Neutrophil (primary cell): ENCODE measurements around the gene HIC2.
"Not testable (repeated sequence)": the region's sequence is repeated elsewhere in the genome, so short reads cannot be mapped to it uniquely, and the experiment has no call there.

ENCODE experiments used
- H3K27ac ChIP-seq: fragments of 200-600 bp; sonication (generic); 2 replicates; pipeline ENCODE4 v1.5.1; 2016; ENCODE audit warnings: mild to moderate bottlenecking, moderate library complexity
- H3K27me3 ChIP-seq: fragments of 200-600 bp; sonication (generic); 2 replicates; pipeline ENCODE4 v1.6.0; 2016; ENCODE audit warnings: mild to moderate bottlenecking
- H3K36me3 ChIP-seq: fragments of 200-600 bp; sonication (generic); 2 replicates; pipeline ENCODE4 v1.5.1; 2017
- H3K4me1 ChIP-seq, 2 experiments: fragments of 200-600 bp in 1 of 2; sonication (generic) in 1 of 2; 1 replicate in 1 of 2; 2 replicates in 1 of 2; pipeline versions ENCODE4 v1.5.1 to v1.6.1; 2013 to 2016; ENCODE audit warnings: low read depth in 1 of 2, low read length in 1 of 2, mild to moderate bottlenecking in 1 of 2, moderate library complexity in 1 of 2; ENCODE audit not compliant: control insufficient read depth in 1 of 2, insufficient read depth in 1 of 2
- H3K4me3 ChIP-seq, 2 experiments: fragments of 200-600 bp in 1 of 2; sonication (generic) in 1 of 2; 1 replicate in 1 of 2; 2 replicates in 1 of 2; pipeline ENCODE4 v1.5.1; 2013 to 2016; ENCODE audit warnings: low read depth in 1 of 2, low read length in 1 of 2, mild to moderate bottlenecking in 1 of 2, moderate library complexity in 1 of 2
- H3K9me3 ChIP-seq: fragments of 200-600 bp; sonication (generic); 2 replicates; pipeline ENCODE4 v1.5.1; 2016
- TF ChIP-seq, protein P1 (sequence below): fragments of 200-600 bp; sonication (generic); IDR thresholded peaks from 2 replicates; pipeline ENCODE4 v1.5.1; 2016; ENCODE audit warnings: antibody characterized with exemption

The HIC2 gene

DNA sequence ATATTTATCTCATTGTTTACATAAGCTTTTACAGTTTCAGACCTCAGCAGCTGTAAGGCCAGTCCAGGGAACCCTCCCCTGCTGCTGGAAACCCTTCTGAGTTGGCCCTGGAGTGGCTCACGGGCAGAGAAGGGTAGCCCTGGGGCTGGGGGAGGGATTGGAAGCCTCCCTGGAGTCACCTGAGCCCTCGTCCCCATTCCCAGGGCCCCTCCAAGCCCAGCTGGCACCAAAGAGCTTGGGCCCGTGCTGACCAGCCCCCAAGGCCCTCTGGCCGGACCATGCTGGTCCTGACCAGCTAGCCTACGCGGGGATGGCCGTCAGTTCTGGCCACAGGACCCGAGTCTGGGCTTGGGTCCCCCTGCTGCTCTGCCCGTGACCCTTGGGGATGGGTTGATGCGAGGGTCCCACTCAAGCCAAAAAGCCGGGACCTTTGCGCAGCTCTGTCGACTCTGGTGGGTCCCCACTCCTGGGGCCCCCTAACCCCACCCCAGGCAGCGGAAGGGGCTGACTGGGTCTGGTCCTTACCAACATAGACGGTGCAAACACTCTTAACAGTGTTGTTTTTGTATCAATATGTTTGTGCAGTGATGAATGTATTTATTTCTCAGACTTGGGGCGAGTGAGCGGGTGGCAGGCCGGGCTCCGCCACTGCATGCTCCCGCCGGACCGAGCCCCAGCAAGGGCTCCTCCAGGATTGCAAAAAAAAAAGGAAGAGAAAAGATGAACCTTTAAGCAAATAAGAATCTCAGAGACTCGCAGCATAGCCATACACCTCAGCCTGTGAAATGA is 32.6 kb downstream of the HIC2 start:
- Histone ChIP-seq H3K4me3 (no peak overlapping the region), H3K9me3 (no peaks in the 10 kb centered on the region), H3K4me1 (no peaks in the 10 kb centered on the region), H3K27me3 (no peaks in the 10 kb centered on the region), H3K27ac (no peak overlapping the region), H3K36me3 (peaks cover 30% of the 10 kb centered on the region)
- TF ChIP-seq, protein P1, sequence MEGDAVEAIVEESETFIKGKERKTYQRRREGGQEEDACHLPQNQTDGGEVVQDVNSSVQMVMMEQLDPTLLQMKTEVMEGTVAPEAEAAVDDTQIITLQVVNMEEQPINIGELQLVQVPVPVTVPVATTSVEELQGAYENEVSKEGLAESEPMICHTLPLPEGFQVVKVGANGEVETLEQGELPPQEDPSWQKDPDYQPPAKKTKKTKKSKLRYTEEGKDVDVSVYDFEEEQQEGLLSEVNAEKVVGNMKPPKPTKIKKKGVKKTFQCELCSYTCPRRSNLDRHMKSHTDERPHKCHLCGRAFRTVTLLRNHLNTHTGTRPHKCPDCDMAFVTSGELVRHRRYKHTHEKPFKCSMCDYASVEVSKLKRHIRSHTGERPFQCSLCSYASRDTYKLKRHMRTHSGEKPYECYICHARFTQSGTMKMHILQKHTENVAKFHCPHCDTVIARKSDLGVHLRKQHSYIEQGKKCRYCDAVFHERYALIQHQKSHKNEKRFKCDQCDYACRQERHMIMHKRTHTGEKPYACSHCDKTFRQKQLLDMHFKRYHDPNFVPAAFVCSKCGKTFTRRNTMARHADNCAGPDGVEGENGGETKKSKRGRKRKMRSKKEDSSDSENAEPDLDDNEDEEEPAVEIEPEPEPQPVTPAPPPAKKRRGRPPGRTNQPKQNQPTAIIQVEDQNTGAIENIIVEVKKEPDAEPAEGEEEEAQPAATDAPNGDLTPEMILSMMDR = no peak

DNA sequence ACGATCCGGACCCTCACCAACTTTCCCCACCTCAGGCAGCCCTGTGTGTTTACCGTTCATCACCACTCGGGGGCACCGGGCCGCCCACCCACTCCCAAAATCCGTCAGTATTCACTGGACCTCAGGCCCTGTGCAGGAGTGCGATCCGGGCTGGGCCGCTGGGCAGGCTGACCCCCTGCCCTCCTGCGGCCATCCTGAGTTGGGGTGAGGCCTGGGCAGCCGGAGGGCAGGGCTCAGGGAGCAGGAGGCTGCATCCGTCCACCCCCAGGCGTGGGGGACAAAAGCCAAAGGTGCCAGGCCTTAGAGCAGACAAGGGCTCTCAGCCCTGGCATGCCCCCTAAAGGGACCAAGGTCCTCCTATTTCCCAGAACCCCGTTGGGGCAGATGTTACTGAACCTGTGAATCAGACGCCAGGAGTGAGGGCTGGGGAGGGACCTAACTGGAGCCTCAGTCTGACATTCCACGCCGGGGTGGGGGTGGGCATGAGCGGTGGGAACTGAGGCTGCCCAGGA is 33.2 kb downstream of the HIC2 start:
- Histone ChIP-seq H3K4me3 (no peak overlapping the region), H3K36me3 (peaks cover 25% of the 10 kb centered on the region), H3K4me1 (no peaks in the 10 kb centered on the region), H3K27me3 (no peaks in the 10 kb centered on the region), H3K9me3 (no peaks in the 10 kb centered on the region), H3K27ac (no peak overlapping the region)
- TF ChIP-seq, protein P1 = no peak

DNA sequence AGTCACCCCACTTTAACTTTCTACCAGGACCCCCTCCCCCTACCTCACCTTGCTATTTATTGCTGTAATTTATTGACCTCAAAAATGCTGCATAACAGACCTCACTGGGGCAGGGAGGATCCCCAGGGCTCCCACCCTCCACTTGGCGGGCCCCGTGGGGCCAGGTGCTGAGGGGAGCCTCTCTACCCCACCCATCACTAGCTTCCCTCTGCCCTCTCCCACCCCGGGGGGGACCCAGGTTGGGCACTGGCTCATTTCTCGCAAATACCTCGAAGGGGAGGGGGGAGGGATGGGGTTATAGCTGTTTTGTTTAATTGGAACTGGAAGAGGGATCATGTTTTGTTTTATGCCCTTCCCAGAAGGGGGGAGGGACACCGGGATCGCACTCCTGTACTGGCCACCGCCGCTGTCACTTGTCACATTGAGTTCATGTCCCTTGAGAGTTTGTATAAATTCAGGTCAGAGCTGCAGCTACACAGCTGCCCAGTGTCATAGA is 33.7 kb downstream of the HIC2 start:
- Histone ChIP-seq H3K9me3 (no peaks in the 10 kb centered on the region), H3K27ac (no peak overlapping the region), H3K4me3 (no peak overlapping the region), H3K27me3 (no peaks in the 10 kb centered on the region), H3K36me3 (peaks cover 19% of the 10 kb centered on the region), H3K4me1 (no peaks in the 10 kb centered on the region)
- TF ChIP-seq, protein P1 = no peak

DNA sequence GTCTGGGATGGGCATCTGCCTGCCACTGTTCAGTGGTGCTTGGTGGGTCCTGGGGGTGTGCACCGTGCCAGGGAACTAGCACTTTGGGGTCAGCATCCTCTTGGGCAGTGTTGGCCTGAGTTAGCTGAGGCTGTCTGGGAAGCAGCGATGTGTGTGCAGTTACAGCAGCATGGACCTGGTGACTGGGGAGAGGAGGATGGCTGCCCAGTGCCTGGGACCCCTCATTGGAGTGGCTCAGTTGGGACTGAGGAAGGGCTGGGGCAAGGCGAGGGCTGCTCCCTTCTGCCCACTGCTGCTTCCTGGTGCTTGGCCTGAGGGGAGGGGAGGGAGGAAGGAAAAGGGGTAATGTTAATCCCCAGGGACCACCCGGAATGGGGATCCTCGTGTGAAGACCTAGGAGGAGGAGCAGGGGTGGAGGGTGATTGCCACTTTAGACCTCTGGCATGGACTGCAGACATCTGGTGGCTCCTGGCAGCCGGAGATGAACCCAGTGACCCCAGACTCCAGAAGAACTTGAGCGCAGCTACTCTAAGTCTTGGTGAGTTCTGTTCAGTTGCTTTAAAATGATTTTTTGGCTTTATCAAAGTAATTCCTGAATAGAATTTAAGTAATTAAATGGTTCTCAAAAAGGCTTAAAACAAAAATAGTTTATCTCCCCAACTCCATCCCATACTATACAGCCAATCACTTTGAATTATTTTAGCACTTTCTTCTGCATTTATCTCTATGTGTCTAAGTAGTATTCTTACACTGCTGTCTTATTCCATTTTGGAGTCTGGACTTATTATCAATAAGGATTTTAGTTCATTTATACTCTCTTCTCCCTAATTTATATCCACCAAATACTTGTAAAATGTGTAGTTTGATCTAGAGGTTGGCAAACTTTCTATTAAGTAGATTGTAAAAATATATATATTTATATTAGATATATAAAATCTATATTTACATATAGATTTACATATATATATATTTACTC is 34.7 kb downstream of the HIC2 start:
- H3K4me3 ChIP-seq = no peak overlapping the region
- no peak overlapping the region for H3K27ac ChIP-seq
- H3K4me1 ChIP-seq = no peaks in the 10 kb centered on the region
- TF ChIP-seq, protein P1 = no peak
- H3K9me3 ChIP-seq = no peaks in the 10 kb centered on the region
- H3K27me3 ChIP-seq = no peaks in the 10 kb centered on the region
- peaks cover 10% of the 10 kb centered on the region for H3K36me3 ChIP-seq

DNA sequence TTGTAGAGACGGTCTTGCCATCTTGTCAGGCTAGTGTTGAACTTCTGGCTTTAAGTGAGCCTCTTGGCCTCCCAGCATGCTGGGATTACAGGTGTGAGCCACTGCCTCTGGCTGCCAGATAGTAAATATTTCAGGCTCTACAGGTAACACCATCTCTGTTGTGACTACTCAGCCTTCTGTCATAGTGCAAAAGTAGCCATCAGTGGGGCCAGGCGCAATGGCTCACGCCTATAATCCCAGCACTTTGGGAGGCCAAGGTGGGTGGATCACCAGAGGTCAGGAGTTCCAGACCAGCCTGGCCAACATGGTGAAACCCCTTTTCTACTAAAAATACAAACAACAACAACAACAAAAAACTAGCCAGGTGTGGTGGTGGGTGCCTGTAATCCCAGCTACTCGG is 35.5 kb downstream of the HIC2 start:
- not testable (repeated sequence) for H3K4me3 ChIP-seq, H3K27me3 ChIP-seq, H3K27ac ChIP-seq, H3K4me1 ChIP-seq, H3K36me3 ChIP-seq, H3K9me3 ChIP-seq

DNA sequence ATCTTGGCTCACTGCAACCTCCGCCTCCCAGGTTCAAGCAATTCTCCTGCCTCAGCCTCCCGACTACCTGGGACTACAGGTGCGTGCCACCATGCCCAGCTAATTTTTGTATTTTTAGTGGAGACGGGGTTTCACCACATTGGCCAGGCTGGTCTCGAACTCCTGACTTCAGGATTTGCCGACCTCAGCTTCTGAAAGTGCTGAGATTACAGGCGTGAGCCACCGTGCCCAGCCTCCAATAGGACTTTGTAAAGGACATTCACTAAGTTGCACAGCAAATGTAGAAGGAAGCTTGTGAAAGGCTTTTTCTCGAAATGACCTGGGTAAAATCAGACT is 37.8 kb downstream of the HIC2 start:
- H3K9me3 ChIP-seq, H3K27me3 ChIP-seq, H3K36me3 ChIP-seq, H3K27ac ChIP-seq, H3K4me3 ChIP-seq, H3K4me1 ChIP-seq: not testable (repeated sequence)
